ENCODE measurements around the gene UBE2E2.

Gene UBE2E2

DNA sequence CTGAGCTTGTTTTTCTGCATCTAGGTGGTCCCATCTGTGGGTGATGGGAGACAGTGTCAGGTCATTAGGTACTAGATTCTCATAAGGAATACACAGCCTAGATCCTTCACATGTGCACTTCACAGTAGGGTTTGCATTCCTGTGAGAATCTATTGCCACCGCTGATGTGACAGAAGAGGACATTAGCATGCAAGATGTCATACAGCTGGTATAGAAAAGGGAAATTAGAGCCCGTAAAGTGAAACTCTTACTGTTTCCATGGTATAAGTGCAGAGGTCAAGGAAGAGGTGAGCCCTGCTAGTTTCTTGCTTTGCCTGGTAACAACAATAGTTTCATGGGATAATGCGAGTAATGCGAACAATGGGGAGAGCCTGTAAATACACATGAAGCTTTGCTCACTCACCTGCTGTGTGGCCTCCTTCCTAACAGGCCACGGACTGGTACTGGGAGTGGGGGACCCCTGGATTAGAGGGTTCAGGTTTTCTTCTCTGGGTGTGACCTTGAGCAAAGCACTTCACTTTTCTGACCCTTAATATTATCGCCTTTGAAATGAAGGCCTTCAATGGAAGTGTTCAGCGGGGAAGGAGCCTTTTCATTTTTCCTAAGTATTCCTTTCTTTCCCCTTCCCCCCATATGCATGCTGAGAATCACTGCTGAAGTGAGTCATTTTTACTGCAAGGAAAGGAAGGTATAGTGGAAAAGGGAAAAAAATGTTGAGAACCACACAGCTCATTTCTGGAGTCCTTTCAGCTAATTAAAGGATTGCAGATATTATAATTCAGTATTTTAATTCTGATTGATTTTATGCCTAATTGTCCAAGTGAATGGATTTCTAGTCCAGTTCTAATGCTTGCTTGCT, 286.4 kb downstream of the UBE2E2 start:
- no peak for DNase-seq

DNA sequence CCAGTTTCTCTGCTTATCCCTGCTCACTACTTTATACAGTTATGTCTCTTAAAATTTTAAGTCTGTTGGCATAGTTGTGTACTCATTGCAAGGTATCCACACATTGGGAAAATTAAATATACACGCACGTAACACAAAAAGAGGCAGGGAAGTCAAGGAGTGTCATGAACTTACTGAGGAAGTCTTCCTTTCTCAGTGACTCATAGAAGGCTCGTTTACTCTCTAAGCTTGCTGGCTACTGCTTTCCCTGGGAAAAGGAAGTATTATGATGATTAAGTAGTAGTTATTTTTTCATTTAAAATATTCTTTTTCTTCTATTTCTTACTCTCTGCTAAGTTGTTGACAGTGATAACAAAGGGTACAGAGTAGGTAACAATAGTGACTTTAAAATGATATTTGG, 287.3 kb downstream of the UBE2E2 start:
- no peak for DNase-seq

DNA sequence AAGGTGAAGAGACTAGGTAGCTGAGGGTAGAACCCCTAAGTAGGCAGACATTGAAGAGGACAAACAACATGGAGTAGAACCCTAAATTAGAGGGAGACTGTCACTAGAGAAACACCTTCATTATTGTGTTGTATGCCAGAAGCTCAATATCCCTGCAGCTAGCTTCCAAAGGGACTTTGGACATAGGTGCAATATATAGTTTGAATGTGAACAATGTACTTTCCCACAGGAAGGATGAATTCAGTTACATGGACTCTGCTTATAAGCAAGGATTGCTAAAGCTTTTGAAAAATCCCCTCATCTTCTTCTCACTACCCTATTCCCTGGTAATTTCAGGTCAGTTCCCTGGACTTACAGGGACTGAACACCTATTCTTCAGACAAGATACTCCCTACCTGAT, 288.9 kb downstream of the UBE2E2 start:
- no peak for DNase-seq

DNA sequence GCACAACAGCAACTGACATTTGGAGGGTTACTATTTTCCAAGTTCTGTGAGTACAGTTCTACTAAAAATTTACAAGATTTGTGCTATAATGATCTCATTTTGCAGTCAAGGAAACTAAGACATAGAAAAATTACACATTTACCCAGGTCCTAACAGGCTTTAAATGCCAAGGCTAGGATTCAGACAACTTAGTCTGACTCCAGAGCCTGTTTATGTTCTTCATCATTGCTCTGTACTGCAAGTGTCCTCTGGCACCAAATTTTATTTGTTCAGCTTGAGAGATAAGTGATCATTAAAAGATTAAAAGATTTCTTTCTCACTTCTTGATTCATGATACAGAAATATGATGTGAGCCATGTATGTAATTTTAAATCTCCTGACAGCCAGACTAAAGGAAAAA, 290.8 kb downstream of the UBE2E2 start:
- DNase-seq: no peak

- no peak for DNase-seq
Measured at GRCh38 chr3:23494967-23495366, 291.8 kb downstream of the UBE2E2 start.

DNA sequence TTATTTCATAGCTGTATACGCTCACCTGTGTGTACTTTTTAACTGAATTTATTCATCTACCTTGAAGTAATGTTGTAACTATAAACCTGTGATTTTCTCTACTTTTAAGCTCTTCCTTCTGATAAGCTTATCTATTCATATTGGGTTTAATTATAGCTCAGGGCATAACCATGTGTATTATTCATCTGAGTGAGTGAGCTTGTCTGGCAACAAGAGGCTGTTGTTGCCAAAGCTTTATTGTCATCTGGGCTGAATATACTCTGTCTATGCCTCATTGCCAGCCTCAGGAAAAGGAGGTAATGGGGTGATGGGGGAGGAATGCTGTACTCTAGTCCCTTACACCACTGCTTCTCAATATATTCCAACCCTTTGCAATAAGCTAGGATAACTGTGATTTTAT, 292.4 kb downstream of the UBE2E2 start:
- DNase-seq: no peak

- DNase-seq: no peak
Measured at GRCh38 chr3:23496165-23496564, 293.0 kb downstream of the UBE2E2 start.

GRCh38 chr3:23497156-23497555, 294.0 kb downstream of the UBE2E2 start:
- no peak for DNase-seq

GRCh38 chr3:23501201-23501802, 298.2 kb downstream of the UBE2E2 start:
- no peak for DNase-seq

- no peak for DNase-seq
Measured at GRCh38 chr3:23508464-23508863, 305.3 kb downstream of the UBE2E2 start.

GRCh38 chr3:23518441-23518840, 315.3 kb downstream of the UBE2E2 start:
- no peak for DNase-seq

DNA sequence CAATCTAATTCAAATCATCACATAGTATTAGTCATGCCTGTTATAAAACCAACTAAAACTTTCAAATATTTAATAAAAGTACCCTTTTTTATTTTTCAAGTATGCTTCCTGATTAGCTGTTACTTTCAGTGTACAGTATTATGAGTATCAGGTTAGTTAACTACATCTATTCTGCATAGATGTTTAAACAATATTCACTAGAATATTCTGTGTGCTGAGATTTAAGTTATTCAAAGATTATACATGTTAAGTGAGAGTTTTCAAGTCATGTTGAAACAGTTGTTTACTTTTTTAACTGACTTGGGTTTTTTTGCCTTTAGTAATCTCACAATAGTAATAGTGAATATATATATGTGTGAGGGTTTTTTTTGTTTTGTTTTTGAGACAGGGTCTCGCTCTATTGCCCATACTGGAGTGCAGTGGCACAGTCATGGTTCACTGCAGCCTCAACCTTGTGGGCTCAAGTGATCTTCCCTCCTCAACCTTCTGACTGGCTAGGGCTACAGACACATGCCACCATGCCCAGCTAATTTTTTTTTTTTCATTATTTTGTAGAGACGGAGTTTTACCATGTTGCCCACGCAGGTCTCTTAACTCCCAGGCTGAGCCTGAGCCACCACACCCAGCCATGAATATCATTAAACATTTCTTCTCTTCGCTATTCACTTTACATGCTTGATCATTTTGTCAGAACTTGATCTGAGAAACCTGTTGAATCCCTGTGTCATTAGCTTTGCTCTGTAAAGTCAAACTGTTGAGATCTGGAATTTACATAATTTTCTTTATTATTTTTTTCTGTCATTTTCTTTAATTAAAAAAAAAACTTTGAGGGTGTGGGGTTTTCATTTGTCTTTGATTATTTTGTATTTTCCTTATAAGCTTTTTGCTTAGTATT, 316.4 kb downstream of the UBE2E2 start:
- DNase-seq: no peak

DNA sequence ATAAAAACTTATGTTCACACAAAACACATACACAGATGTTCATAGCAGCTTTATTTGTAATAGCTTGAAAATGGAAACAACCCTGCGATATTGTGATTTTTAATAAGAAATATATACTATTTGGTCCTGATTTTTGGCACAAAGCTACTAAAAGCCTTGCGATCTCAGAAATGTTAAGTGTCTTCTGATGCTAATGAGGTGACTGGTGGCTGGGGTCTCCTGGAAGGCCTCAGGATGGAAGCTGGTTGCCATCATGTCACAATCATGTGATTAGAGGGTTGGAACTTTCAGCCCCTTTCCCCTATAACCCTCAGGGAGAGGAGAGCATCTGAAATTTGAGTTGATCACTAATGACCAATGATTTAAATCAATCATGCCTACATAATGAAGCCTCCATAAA, 324.2 kb downstream of the UBE2E2 start:
- no peak for DNase-seq

DNA sequence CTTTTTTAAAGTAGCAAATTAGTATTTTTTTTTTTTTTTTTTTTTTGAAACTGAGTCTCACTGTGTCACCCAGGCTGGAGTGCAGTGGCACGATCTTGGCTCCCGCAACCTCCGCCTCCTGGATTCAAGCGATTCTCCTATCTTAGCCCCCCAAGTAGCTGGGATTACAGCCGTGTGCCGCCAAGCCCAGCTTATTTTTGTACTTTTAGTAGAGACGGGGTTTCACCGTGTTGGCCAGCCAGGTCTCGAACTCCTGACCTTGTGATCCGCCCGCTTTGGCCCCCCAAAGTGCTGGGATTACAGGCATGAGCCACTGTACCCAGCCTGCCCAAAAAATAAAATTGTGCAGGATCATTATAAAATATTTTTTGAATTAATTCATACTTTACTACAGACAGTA, 330.5 kb downstream of the UBE2E2 start:
- DNase-seq: no peak

DNA sequence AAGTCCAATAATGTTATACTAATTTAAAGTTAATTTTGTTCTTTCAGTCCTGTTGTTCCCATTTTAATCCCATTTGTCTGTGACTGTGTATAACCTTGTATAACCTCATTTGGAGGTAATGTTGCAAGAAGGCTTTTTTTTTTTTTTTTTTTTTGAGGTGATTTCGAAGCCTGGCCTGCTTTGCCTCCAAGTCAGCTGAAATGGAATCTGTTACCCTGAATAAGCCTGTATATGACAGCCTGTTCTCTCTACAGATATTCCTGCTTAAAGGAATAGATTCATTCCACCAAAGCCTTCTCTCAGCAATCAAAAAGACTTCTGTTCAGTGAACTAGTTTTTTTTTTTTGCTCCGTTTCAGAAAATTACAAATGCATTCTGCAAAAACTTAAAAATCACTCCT, 330.9 kb downstream of the UBE2E2 start:
- DNase-seq: no peak

GRCh38 chr3:23537101-23537551, 334.0 kb downstream of the UBE2E2 start:
- DNase-seq: no peak

DNA sequence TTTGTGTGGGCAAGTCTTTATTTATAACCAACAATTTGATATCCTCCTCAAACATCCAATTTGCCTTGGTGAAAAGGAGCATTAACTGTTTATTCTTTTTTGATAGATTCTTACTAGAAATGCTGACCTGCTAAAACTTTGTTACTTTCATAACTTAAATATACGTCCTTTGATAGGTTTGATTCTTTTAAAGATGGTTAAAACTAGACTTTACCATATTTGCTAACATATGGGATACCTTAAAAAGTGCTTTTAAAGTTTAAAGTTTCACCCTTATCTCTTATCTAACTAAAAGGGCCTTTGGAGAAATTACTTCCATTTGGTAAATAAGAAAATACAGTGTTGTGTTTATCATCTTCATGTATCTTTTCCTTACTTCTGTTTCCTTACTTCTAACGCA, 336.1 kb downstream of the UBE2E2 start:
- no peak for DNase-seq

DNA sequence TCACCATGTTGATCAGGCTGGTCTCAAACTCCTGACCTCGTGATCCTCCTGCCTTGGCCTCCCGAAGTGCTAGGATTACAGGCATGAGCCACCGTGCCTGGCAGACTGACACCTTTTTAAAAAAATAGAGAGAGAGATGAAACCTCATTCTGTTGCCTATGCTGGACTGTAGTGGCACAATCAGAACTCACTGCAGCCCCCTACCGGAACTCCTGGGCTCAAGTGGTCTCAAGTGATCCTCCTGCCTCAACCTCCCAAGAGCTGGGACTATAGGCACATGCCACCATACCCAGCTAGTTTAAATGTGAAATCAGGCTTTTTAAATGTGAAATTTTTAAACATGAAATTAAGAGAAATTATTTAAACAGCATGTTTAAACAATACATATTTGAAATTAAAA, 337.5 kb downstream of the UBE2E2 start:
- no peak for DNase-seq

DNA sequence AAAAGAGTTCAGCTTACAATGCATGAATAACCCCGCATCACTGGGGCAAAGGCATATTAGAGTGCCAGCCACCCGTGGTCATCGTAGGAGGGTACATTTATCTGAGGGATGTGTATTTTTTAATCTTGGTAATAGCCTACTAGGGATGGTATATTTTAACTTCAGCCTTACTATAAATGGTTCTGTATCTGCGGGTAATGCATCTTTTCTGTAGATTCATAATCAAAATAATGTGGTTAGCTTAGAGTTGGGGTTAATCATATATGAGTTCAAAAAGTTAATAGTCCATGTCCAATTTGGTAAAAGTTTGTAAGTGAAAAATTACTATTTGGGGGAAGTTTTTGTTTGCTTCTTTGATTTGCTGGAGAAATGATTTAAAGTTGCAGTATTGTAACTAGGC, 339.0 kb downstream of the UBE2E2 start:
- no peak for DNase-seq

DNA sequence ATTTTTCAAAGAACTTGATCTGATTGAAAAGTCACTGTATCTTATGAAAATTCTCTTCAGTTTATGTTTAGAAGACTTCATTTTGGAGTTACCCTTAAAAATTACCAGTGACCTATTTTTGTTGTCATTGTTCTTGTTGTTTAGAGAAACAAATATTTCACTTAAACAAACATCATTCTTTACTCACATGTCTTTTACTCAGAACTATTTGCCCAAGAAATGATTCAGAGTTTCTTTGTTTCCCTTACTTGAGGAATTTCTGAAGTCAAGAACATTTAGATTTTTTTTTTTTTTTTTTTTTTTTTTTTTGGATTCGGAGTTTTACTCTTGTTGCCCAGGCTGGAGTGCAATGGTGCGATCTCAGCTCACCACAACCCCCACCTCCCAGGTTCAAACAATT, 343.1 kb downstream of the UBE2E2 start:
- no peak for DNase-seq

DNA sequence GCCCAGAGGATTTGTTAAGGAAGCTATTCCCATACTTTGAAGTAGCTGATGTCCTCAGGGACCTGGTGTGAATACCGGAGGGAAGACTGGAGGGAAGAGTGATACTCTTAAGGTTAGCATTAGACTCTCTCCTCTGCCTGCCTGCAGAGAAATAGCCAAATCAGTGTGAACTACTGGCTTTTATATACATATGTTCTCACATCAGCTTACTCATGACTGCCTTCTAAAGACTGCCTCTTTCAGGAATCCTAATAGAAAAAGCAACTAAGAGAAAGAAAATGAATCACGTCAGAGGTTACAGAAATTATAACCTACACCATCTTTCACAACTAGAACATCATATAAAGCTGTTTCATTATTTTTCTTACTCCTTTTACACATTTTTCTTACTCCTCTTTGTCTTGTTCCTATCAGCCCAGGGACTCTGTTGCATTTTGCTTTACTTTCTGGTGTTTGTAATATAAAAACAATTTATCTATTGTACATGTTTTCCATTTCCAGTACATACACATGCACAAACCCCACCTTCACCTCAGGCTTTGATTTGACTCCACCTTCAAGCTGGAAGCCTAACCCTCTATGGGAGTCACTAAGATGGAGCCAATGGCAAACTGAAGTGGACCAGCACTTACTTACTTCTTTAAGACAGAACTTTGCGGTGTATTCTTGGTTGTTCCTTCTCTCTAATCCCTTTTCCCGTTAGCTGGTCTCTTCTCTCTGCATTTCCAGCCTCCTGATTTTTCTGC, 345.0 kb downstream of the UBE2E2 start:
- DNase-seq: no peak

DNA sequence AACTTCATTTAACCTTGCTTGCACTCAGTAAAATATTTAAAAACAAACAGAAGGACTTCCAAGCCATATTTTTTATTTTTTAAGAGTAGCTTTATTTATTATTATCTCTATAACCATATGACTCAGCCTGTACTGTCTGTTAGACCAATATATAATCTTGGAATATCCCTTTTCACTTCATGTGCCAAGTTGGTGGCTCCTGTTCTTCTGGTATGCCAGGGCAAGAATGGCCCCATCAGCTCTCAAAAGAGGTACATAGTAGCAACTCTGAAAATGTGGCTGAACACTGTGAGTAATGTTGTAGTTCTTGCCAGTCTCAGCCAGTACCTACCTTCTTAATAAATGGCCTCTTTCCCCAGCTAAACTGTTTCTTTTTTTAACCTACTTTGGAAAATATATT, 345.6 kb downstream of the UBE2E2 start:
- no peak for DNase-seq
